Endometrial microvascular endothelial cells (primary cell): ENCODE measurements around the gene COL4A1. TPM values are rescaled to one million over a fixed set of nuclear protein-coding genes. Genes with fewer than 3 reads are reported as not detected.

ENCODE experiments used
- in situ Hi-C: cut with HindIII; loops from 2 replicates; pipeline ENCODE4 v1.10.0; 2017; ENCODE audit warnings: low sequenced_read_pairs, low pct_unique_long_range_greater_than_20kb; ENCODE audit errors: inconsistent ontology term
- total RNA-seq: library from RNA; depleted of rRNA; stranded (reverse); fragments of >200 nt; gene quantifications from one replicate; pipeline ENCODE4 v1.2.3, GENCODE V29; 2015; ENCODE audit errors: inconsistent ontology term

The COL4A1 gene
- total RNA-seq, 1 donor from 2014 or later: 568 TPM

DNA sequence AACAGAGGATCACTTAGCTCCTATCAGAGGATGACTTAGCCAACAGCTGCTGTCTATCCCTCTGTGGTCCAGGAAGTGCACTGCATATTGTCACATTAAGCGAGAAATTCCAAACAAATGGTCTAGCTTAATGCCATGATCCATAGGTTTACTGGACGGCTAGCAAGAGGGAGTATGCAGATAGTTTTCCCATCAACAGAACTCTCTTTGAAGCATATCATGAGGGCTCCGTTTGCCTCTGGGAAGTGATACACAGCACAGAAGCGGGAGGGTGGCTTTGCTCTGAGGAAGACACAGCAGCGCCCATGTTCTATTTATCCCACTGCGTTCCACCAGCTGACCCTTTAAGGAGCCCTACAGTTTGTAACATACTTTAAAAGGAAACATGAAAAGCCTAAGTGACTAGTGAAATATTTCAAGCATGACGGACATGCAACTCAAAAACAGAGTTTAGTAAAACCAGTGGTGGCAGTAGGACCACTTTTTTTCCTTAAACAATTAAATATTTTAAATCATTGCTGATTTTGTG is 52.7 kb downstream of the COL4A1 start:
- in situ Hi-C loops: no loop called here

DNA sequence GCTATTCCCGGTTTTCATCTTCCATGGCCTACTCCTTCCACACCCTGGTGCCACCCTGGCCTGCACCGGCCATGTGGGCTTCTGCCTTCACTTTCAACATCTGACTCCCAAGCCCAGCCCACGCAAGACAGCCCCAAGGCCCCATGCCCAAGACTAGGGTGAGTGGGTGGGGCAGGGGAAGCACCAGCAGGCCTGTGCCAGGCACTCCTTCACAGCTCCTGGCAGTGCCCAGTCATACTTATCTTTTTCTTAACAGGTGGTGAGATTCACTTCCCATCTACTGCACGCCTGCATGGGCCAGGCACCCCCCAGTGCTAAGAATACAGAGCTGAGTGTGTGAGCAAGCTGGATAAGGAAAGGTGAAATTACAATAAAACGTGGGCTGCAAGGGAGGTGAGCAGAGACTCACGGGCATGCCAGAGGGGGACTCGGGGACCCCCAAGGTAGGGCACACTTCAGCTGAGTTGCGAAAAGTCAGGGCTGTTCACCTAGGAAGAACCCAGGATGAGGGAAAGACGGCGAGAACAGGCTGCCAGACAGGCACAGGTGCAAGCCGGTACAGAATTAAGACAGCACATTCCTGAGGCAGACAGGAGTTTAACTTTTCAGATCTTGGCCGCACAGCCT is 55.7 kb downstream of the COL4A1 start:
- in situ Hi-C loops: no loop called here

DNA sequence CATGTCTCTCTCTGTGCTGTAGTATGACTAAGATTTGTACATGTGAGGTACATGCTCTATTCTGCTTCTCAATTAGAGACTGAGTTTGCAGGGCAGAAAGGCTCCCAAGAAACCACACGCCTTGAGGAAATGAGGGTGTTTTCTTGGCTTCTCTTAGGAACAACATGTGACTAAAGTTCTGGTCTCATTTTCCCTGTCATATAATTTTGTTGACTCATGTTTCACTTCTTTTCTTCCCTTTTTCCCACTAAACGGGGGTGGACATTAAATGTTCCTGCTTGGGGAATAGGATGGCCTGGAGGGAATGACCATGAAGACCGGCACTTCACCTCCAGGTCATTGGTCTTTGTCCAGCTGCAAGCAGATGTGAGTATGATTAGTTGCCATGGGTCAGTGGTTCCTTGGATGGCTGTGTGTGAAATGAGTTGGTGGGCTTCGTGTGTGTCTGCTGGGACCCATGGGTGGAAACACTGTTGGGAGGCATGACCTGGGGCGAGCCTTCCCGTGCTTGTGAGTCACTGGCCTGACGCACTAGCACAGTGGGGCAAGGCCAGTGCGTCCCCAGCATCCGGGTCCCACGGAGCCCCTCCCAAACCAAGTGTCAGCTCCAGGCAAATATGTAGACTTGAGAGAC is 56.6 kb downstream of the COL4A1 start:
- in situ Hi-C loops: no loop called here

DNA sequence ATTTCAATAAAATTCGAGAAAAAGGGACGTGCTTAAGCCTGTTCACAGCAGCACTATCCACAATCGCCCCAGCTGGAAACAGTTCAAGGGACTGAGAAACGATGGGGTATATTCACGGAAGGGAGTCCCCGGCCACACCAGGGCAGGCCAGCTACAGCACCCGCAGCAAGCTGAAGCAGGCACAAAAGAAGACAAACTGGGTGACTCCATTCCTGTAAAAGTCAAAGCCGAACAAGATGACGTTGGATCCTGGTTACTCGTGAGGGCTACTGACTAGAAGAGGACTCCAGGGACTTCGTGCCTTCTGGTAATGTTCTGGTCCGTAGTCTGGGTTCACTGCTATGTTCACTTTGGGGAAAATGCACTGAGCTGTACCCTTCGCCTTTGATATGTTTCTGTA is 57.6 kb downstream of the COL4A1 start:
- in situ Hi-C loops: loop anchor here (10.0 to 25.0 kb wide), 3 partner anchors 45 to 288 kb away; no protein-coding TSS in a partner anchor

DNA sequence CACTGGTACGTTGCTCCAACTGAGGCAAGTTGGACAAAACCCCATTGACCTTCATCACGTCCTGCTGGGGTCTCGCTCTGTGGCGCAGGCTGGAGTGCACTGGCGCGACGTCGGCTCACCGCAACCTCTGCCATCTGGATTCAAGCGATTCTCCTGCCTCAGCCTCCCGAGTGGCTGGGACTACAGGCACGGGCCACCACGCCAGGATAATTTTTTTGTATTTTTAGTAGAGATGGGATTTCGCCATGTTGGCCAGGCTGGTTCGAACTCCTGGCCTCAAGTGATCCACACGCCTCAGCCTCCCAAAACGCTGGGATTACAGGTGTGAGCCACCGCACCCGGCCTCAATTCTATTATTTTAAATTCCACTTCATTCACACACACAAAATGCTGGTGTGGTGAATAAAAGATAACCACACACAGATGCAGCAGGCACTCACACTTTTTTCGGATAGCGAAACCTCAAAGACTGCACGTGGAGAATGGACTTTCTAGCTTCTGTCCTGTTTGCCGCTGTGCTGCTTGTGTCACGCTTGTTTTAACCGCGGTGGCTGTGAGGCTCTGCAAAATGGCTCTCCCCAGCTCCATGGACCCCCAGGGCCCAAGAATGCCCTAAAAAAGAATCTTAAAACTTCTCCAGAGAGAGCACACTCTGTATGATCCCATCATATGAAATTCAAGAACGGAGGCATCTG is 58.4 kb downstream of the COL4A1 start:
- in situ Hi-C loops: loop anchor here (10.0 to 25.0 kb wide), 3 partner anchors 46 to 289 kb away; no protein-coding TSS in a partner anchor

DNA sequence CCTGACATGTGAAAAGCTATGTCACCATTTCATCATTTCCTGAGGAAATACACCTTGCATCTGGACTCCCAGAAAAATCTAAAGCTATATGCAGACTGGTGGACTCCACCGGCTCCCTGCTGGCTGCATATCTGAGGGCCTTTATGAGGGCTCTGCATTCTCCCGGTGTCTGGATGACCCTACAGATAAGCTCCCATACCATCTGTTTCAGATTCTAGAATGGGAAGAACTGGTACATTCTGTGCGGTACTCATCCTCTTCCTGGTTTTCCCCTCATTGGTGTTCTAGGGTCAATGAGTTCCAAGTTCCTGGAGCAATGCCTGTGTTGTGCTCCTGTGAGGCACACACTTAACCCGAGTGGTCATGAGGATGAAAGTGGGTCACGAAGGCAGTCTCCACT is 60.4 kb downstream of the COL4A1 start:
- in situ Hi-C loops: loop anchor here (10.0 to 25.0 kb wide), 3 partner anchors 48 to 291 kb away; no protein-coding TSS in a partner anchor

DNA sequence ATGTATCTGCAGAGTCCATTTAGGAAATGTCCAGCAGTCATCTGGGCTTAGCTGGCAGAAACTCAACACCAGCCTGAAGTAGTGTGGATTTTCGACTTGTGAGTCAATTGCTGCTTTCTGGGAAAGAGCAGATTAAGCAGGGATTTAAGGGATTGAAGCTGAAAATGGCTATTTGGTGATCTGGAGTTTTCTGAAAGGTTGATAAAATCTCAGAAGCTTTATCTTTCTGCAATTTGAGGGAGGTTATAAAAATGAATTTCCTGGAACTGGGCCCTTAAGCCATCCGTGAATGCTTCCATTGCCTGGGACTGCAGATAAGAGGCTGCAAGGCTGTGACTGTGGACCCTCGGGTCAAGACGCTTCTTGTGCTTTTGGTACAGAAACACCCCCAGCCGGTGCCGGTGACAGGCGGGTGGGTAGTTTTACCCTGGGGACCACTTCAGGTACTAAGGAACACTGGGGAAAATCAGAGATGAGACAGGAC is 61.5 kb downstream of the COL4A1 start:
- in situ Hi-C loops: loop anchor here (10.0 to 25.0 kb wide), 3 partner anchors 49 to 292 kb away; no protein-coding TSS in a partner anchor

DNA sequence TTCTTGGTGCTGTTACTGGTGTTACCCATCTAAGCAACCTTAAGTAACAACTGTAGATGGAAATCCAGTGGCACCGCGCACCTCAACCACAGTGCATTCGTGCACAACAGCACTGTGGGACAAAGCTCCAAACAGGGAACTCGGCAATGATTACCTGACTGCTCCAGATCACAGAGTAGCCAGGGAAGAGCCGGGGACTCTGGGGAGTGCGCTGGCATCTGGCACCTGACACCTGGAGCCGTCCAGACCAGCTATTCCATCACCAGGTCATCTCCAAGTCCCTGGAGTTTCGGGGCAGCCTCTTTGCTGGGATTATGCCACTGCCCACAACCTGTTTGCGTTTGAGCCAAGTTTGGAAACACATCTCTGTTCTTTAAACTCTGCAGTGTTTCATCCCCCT is 62.0 kb downstream of the COL4A1 start:
- in situ Hi-C loops: loop anchor here (10.0 to 25.0 kb wide), 3 partner anchors 50 to 292 kb away; no protein-coding TSS in a partner anchor

DNA sequence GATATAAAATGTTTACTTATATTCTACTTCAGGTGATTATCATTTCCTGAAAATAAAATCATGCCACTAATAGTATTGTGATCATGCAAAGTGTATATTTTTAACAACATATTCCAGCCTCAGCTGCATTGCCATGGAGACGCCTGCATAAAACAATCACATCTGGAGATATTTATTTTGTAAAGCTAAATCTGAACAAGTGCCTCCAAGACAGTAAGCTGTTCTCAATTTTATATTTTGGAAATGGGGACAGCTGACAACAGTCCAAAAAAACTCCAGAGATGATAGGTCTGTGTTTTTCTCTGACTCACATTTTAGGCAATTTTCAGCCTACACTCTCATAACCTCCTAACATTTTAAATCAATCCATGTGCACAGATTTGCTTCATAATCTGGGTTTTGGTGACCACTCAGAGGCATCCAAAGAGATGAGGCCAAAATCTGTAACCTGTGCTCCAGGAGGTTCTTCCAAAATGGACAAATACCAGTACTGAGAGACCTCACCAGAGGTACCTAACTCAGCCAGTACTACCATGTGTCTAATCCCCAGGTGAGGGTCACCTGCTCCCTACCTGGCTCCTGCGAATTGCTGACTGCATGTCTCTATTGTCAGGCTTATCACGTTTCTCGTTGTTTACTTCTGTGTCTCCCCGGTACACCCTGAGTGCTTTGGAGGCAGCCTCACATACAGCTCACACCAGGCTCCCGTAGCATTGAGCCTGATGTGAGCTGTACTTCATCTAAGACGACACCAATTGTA is 62.7 kb downstream of the COL4A1 start:
- in situ Hi-C loops: loop anchor here (10.0 to 25.0 kb wide), 3 partner anchors 51 to 293 kb away; no protein-coding TSS in a partner anchor

DNA sequence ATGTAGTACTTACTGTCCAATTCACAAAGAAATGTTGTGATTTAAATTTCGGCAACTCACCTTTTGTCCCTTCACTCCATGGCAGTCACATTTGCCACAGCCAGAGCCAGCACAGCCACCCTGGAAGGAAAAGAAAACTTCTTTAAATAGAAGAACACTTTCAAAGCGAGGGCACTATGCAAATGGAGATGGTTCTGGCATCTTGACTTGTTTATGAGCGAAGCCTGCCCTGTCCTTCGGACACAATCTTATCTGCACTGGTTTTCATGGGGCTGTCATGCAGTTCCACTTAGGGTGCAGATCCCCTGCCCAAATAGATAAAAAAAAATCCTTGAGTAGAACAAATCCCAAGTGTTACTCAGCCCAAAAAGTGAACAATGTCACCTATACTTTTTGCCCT is 64.3 kb downstream of the COL4A1 start:
- in situ Hi-C loops: loop anchor here (10.0 to 25.0 kb wide), 3 partner anchors 52 to 295 kb away; no protein-coding TSS in a partner anchor

DNA sequence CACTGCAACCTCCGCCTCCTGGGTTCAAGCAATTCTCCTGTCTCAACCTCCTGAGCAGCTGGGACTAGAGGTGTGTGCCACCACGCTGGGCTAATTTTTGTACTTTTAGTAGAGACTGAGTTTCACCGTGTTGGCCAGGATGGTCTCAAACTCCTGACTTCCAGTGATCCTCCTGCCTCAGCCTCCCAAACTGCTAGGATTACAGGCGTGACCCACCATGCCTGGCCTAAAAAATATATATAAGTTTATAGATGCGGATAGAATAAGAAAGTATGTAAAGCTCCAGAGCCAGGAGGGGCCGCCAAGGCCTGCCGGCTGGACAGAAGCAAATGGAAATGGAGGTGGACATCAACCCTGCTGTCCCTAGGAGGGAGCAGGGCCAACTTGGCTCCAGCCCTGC is 66.0 kb downstream of the COL4A1 start:
- in situ Hi-C loops: loop anchor here (10.0 to 25.0 kb wide), 3 partner anchors 54 to 296 kb away; no protein-coding TSS in a partner anchor

DNA sequence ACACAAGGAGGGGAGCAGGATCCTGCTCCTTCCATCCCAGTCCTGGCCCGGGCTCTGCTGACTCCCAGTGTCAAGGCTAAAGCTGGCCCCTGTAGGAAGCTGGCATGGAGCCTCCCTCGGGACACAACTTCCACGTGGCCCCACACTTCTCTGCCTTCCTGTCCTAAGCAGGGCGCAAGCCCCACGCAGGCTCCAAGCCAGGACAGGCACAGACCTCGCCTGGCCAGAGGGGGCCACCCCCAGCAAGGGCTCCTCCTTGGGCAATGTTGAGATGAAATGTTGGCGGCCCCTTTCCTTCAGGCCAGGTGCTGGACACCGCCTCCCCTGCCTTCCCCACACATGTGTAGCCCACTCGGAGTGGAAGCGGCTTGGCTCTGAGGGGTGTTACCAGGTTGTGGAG is 66.6 kb downstream of the COL4A1 start:
- in situ Hi-C loops: loop anchor here (10.0 to 25.0 kb wide), 3 partner anchors 54 to 297 kb away; no protein-coding TSS in a partner anchor

DNA sequence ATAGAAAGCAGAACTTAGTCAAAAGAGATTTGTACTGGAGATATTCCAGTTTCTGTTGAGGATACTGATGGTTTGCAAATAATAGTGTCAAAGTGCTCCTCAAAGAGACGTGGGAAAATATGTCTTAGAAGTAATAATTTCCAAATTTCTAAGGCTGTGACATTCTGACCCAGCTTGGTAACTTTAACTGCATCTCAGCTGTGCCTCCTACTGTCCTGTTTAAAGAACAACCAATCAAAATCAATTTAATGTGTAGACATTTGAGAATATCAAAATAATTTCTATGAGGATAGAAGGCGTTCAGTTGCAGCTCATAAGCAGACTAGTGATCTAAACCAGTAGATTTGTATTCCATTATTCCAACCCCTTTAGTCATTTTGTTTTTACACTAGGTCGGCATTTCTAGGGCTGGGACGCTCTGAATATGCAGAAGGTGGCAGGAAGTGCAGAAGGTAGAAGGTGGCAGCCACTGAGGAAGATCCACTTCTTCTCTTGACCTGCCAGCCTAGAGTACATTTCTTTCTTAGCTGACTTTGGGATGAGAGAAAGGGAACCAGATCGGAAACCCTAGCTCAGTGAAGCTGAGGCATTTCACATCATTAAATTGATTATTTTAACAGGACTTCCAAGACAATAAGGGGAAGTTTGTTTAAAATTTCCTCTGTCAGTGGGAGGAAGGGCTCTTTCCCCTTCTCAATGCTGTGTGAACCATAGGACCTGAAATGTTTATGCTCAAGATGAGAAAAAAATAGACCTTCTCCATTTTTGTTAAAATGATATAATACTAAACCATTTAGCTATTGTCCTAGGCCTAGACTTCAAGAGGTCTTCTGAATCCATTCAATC is 67.5 kb downstream of the COL4A1 start:
- in situ Hi-C loops: loop anchor here (10.0 to 25.0 kb wide), 3 partner anchors 55 to 298 kb away; no protein-coding TSS in a partner anchor

DNA sequence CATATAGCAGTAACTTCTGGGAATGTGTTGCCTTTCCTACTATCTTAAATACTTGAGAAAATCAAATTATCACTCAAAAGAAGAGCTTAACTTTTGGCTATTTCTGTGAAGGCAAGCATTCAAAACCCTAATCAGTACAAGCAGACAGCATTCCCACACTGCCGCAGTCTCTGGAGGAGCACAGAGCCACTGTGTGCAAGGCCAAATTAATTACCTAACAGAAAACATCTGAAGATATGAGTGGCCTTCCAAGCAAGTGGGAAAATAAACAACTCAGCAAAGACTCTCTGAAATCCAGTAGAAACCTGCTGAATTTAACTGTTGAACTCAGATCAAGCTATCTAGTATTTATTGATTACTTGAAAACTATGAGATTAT is 68.2 kb downstream of the COL4A1 start:
- in situ Hi-C loops: loop anchor here (25.0 kb wide), 2 partner anchors 173 to 298 kb away; no protein-coding TSS in a partner anchor

DNA sequence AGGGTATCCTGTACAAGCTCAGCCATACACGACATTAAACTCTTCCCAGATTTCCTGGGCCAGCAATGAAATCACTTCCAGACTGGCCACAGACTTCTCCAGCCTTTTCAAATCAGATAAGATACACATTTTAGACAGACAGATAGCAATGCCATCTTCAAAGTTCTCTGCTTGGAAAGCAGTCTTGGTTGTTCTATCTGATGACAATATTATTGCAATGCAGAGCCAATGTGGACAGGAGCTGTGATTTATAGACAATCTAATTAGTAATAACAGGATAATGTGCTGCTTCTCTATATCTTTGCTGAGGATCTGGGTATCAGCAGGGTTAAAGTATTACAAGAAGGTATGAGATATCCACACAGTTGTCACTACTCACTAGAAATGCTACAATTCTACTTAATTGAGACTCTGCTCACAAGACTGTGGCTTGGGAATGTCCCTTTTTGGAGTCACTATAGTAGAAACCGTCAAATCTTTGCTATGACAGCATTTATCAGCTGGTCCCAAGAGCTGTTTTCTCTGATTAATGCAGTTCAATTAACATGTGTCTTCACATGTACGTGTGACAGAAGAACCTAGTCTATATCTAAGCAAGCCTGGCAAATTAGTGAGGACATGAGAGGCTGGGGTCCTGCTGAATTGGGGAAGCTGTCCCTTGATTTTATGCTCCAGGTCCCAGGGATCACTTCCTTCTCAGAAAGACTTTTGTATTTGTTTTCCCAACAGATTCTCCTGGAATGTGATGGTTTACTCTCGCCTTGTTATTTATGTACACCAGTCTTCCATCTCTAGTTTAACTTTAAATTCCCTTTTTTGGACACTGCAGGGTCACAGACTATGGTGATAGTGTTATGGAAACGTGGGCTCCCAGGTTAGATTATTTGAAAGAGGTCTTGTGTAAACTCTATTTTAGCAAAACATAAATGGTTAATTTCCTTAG is 68.8 kb downstream of the COL4A1 start:
- in situ Hi-C loops: loop anchor here (25.0 kb wide), 2 partner anchors 174 to 299 kb away; no protein-coding TSS in a partner anchor

DNA sequence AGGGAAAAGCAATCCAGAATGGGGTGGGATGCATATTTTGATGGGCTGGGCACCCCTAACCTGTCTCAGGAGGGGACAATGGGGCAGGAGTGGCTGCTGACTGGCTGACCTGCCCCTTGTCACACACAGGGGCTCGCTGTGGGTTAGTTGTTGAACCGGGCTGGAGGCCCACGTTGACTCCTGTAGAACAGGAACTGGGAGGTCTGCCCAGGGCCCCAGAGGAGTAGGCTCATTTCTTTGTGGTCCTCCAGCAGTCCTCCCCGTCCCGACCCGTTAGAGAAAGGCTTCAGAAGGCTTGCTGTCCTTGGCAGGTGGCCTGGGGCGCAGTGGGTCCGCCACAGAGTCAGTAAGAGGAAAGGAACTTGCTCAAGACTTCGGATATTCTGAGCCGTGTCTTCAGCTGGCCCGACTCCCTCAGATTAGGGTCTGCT is 70.1 kb downstream of the COL4A1 start:
- in situ Hi-C loops: loop anchor here (25.0 kb wide), 2 partner anchors 175 to 300 kb away; no protein-coding TSS in a partner anchor
